ENCODE data around the gene GAPDHS.

DNA sequence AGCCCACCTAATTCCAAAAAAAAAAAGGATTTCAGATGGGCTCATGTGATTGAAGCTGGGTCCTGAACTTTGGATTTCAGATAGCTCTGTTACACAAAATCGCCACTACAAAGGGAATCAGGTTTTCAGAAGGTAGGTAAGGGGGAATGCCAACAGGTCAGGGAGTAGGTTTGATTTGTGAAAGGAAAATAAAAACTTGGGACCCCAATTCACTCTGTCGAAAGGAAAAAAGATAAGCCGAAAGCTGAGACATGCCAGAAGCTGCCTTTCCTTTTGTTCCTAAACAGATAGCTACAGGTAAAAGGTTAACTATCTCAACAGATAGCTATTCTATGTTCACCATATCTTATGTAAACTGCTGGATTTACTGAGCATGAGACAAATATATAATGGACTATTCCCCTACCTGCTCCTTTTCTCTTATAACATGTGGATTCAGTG lies 47.0 kb upstream of the GAPDHS start:
- TF ChIP-seq, protein P1, sequence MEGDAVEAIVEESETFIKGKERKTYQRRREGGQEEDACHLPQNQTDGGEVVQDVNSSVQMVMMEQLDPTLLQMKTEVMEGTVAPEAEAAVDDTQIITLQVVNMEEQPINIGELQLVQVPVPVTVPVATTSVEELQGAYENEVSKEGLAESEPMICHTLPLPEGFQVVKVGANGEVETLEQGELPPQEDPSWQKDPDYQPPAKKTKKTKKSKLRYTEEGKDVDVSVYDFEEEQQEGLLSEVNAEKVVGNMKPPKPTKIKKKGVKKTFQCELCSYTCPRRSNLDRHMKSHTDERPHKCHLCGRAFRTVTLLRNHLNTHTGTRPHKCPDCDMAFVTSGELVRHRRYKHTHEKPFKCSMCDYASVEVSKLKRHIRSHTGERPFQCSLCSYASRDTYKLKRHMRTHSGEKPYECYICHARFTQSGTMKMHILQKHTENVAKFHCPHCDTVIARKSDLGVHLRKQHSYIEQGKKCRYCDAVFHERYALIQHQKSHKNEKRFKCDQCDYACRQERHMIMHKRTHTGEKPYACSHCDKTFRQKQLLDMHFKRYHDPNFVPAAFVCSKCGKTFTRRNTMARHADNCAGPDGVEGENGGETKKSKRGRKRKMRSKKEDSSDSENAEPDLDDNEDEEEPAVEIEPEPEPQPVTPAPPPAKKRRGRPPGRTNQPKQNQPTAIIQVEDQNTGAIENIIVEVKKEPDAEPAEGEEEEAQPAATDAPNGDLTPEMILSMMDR (conservative IDR thresholded peaks at IDR 0.05): no peak
- TF ChIP-seq ZFX (IDR thresholded peaks at IDR 0.05): no peak
